Tibial nerve (tissue), 4 donors: ENCODE data around the gene NDRG4. TPM values are rescaled to one million over a fixed set of nuclear protein-coding genes. Genes with fewer than 3 reads are reported as not detected.

Source experiments
- DNase-seq, 2 donors: peaks; one replicate each; pipeline ENCODE4 v3.0.0-alpha.2; 2019; ENCODE audit warnings: low spot score in 2 of 2
- H3K27ac ChIP-seq, 4 donors: fragments of 200-600 bp; sonication (generic) in 3 of 4; one replicate each; pipeline ENCODE4 v1.5.1; 2017 to 2019; ENCODE audit warnings: mild to moderate bottlenecking in 1 of 4
- H3K27me3 ChIP-seq, 2 donors: fragments of 200-600 bp; sonication (generic) in 1 of 2; one replicate each; pipeline versions ENCODE4 v1.5.1 to v1.6.0; 2017 to 2019
- H3K36me3 ChIP-seq, 3 donors: fragments of 200-600 bp; sonication (generic); one replicate each; pipeline ENCODE4 v1.5.1; 2018 to 2019
- H3K4me1 ChIP-seq, 4 donors: fragments of 200-600 bp; sonication (generic) in 3 of 4; one replicate each; pipeline ENCODE4 v1.5.1; 2017 to 2019
- H3K4me3 ChIP-seq, 4 donors: fragments of 200-600 bp; sonication (generic) in 3 of 4; one replicate each; pipeline ENCODE4 v1.5.1; 2017 to 2019; ENCODE audit warnings: mild to moderate bottlenecking in 1 of 4, moderate library complexity in 1 of 4
- H3K9me3 ChIP-seq, 4 donors: fragments of 200-600 bp; sonication (generic) in 3 of 4; one replicate each; pipeline ENCODE4 v1.5.1; 2017 to 2019
- EP300 ChIP-seq, 2 donors: sonication (generic); formaldehyde crosslinking; IDR thresholded peaks; one replicate each; pipeline ENCODE4 v1.6.1; 2017; ENCODE audit warnings: antibody characterized with exemption in 2 of 2, mild to moderate bottlenecking in 1 of 2
- POLR2A ChIP-seq, 2 donors: fragments of 450-650 bp; IDR thresholded peaks; one replicate each; pipeline ENCODE4 v1.6.1; 2017; ENCODE audit warnings: antibody characterized with exemption in 2 of 2, mild to moderate bottlenecking in 2 of 2, moderate library complexity in 2 of 2
- WGBS, 2 donors: methylation state at CpG; one replicate each; pipeline ENCODE4 v1.1.5; 2018; 5-methylcytosine and 5-hydroxymethylcytosine counted together
- total RNA-seq, 4 donors: library from RNA; depleted of rRNA; stranded (reverse); fragments of >200 nt; gene quantifications; one replicate each; pipeline ENCODE4 v1.1.0, GENCODE V29; 2016
- TF ChIP-seq, protein P1 (sequence below), 5 experiments: fragments of 200-600 bp in 3 of 5; fragments of 450-650 bp in 2 of 5; sonication (generic) in 3 of 5; IDR thresholded peaks; one replicate each; pipeline ENCODE4 v1.5.1; 2016 to 2019; ENCODE audit warnings: antibody characterized with exemption in 5 of 5, mild to moderate bottlenecking in 3 of 5, moderate library complexity in 2 of 5

NDRG4 gene
- total RNA-seq, 4 donors from 2014 or later: 3.9 to 12.6 (median 5.9) TPM

DNA sequence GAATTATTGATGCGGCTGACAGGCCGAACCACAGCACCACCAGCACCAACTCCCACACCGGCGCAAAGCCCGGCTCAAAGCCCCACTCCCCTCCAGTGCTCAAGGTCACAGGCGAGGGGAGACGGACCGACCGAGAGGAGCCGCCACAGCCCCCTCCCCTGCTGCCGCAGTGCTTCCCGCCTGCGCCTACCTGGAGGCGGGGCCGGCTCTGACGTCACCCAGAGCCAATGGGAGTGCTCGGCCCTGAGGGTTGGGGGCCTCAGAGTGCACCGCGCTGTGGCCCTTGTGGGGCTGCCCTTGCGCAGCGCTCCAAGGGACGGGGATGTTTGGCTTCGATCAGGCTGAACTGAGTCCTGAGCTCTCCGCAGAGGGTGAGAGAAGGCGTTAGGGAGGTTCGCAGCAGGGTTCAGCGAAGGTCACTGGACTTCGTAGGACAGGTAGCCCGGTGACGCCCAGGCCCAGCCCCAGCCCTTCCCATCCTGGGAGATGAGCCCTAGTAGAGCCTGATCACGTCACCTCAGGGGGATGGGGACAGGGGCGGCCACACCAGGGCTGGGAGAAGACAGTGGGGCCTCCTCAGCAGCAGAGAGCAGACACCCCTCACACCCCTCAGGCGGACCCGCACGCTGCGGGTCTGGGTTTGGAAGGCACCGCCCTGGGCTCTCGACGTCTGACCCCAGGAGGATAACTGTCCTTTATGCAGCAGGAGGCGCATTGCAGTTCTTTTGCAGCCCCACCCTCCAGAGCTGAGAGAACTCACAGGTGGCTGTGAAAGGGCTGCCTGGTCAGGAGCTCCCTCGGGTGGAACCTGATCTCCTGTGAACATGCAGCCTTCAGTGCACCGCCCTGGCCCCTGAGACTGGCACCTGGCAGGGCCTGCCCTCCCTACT is 1.5 kb downstream of the NDRG4 start:
- H3K27ac ChIP-seq: no peak overlapping the region
- H3K9me3 ChIP-seq: no peaks in the 10 kb centered on the region
- H3K4me1 ChIP-seq: peaks cover 0 to 22% (median 16%) of the 10 kb centered on the region in 4 donors
- DNase-seq: no peak
- 16 to 34% methylated on average over 22 to 37 of the region's 42 CpGs for WGBS, 2 donors
- H3K27me3 ChIP-seq: peaks cover 0 to 28% of the 10 kb centered on the region in 2 donors
- TF ChIP-seq POLR2A (IDR thresholded peaks at IDR 0.05): no peak
- TF ChIP-seq EP300 (IDR thresholded peaks at IDR 0.05): no peak
- TF ChIP-seq, protein P1, sequence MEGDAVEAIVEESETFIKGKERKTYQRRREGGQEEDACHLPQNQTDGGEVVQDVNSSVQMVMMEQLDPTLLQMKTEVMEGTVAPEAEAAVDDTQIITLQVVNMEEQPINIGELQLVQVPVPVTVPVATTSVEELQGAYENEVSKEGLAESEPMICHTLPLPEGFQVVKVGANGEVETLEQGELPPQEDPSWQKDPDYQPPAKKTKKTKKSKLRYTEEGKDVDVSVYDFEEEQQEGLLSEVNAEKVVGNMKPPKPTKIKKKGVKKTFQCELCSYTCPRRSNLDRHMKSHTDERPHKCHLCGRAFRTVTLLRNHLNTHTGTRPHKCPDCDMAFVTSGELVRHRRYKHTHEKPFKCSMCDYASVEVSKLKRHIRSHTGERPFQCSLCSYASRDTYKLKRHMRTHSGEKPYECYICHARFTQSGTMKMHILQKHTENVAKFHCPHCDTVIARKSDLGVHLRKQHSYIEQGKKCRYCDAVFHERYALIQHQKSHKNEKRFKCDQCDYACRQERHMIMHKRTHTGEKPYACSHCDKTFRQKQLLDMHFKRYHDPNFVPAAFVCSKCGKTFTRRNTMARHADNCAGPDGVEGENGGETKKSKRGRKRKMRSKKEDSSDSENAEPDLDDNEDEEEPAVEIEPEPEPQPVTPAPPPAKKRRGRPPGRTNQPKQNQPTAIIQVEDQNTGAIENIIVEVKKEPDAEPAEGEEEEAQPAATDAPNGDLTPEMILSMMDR (IDR thresholded peaks at IDR 0.05): no peak
- no peaks in the 10 kb centered on the region for H3K36me3 ChIP-seq
- peak overlapping the region in 3 of 4 donors; percentile 35 to 45 (median 37) for H3K4me3 ChIP-seq

DNA sequence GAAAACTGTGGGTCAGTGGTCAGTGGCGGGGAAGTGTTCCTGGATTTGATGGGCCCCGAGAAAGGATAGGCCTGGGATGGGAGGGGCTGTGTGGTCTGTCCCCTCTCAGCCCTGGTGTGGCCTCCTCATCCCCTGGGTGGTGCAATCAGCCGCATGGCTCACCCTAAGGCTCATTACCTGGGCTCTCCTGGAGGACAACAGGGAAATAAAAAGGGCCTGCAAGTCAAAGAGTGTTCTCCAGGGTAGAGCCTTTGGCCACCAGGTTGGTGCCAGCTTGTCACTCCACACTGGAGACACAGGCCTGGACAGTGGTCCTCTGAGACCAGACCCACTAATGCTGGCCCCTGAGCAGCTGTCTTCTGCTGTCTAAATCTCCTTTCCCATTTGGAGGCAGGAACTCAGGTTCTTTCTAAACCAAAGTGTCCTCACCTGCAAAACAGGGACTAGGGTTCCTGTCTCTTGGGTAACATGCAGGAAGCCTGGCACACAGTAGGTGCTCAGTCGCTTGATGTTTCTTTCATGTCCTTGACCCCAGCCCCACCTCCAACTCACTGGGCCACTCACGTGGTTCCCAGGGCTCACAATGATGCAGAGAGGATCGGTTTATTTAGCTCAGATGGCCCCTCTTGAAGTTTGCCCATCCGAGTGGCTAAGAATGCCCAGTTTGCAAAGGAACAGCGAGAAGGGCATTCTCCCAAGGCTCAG is 2.4 kb downstream of the NDRG4 start:
- 78 to 79% methylated on average over 8 of the region's 8 CpGs for WGBS, 2 donors
- DNase-seq: no peak
- Histone ChIP-seq H3K4me3 (no peak overlapping the region), H3K9me3 (no peaks in the 10 kb centered on the region), H3K27me3 (peaks cover 0 to 28% of the 10 kb centered on the region in 2 donors), H3K27ac (no peak overlapping the region), H3K36me3 (no peaks in the 10 kb centered on the region), H3K4me1 (peaks cover 0 to 22% (median 16%) of the 10 kb centered on the region in 4 donors)
- TF ChIP-seq, protein P1 (IDR thresholded peaks at IDR 0.05): no peak
- TF ChIP-seq EP300 (IDR thresholded peaks at IDR 0.05): no peak
- TF ChIP-seq POLR2A (IDR thresholded peaks at IDR 0.05): no peak

DNA sequence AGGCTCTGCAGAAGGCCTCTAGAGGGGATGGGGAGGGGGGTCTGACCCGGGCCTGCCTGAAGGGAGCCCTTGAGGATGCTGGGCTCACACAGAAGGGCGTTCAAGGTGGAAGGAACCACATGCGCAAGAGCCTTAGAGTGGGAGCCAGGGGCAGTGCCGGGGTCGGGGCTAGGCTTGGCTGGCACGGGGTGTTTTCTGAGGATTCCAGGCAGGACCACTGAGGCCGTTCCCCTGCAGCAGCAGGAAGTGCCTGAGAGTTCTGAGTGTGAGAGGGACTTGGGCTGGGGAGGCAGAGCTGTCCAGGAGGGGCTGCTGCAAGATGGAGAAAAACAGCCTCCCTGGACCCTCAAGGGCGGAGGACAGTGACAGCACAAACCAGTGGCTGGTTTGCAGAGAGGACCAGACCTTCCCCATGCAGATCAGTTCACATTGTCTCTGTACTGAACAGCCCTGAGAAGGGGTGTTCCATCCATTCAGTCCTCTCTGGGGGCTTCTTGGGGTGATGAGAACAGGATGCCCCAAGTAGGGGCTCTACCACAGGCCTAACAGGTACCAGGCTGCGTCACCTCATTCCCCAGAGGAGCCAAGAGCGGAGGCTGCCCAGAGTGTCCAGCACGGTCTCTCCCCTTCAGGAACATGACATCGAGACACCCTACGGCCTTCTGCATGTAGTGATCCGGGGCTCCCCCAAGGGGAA is 3.4 kb downstream of the NDRG4 start:
- TF ChIP-seq POLR2A (IDR thresholded peaks at IDR 0.05): no peak
- no peak for DNase-seq
- 84 to 88% methylated on average over 14 of the region's 14 CpGs for WGBS, 2 donors
- Histone ChIP-seq H3K36me3 (no peaks in the 10 kb centered on the region), H3K9me3 (no peaks in the 10 kb centered on the region), H3K27ac (no peak overlapping the region), H3K27me3 (peaks cover 0 to 28% of the 10 kb centered on the region in 2 donors), H3K4me1 (peaks cover 0 to 22% (median 16%) of the 10 kb centered on the region in 4 donors), H3K4me3 (no peak overlapping the region)

DNA sequence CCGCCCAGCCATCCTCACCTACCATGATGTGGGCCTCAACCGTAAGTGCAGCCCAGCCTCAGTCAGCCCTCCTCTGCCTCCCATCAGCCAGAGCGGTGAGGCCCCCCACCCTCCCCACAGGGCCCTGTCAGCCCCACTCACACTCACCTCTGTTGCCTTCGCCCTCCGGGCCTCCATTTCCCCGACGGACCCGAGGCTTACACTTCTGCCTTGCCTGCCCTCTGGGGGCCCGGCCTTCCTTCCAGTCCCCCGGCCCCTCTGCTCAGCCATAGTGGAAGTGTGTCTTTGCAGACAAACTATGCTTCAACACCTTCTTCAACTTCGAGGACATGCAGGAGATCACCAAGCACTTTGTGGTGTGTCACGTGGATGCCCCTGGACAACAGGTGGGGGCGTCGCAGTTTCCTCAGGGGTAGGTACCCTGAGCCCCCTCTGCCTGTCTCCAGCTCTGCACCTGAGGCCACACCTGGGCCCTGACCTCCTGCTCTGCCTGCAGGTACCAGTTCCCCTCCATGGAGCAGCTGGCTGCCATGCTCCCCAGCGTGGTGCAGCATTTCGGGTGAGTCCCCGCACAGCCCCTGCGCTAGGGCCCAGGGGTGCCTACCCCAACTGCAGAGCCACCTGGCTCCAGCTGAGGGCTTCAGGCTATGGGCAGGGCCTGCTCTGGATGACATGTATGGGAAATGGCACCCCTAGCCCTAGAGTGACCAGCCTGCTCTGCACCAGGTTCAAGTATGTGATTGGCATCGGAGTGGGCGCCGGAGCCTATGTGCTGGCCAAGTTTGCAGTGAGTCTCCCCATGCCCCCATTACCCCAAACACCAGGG is 4.1 kb downstream of the NDRG4 start:
- Histone ChIP-seq H3K4me3 (no peak overlapping the region), H3K9me3 (no peaks in the 10 kb centered on the region), H3K36me3 (no peaks in the 10 kb centered on the region), H3K27me3 (peaks cover 0 to 28% of the 10 kb centered on the region in 2 donors), H3K27ac (no peak overlapping the region), H3K4me1 (peaks cover 0 to 22% (median 16%) of the 10 kb centered on the region in 4 donors)
- DNase-seq: no peak
- WGBS, 2 donors: 90 to 92% methylated on average over 20 to 21 of the region's 21 CpGs
- TF ChIP-seq POLR2A (IDR thresholded peaks at IDR 0.05) (no peak), EP300 (IDR thresholded peaks at IDR 0.05) (no peak)
- TF ChIP-seq, protein P1 (IDR thresholded peaks at IDR 0.05): no peak
